ENCODE data around the gene GABRR3.

DNA sequence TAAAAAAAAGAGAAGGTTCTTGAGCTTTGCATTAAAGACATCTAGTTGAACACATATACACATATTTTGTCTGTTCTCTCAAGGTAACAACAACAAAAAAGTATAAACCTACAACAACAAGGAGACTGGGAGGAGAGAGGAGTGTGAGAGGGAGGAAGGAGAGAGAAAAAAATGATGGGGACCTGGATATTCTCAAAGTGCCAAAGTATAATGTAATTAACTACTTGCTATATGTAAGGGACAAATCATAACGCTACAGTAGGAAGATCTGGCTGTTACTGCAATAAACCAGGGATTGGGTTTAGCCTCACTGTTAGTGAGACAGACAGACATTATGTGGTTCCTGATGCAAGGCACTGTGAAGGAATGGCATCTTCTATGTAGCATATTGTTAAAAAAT, 14.2 kb upstream of the GABRR3 start:
- TF ChIP-seq, protein P1, sequence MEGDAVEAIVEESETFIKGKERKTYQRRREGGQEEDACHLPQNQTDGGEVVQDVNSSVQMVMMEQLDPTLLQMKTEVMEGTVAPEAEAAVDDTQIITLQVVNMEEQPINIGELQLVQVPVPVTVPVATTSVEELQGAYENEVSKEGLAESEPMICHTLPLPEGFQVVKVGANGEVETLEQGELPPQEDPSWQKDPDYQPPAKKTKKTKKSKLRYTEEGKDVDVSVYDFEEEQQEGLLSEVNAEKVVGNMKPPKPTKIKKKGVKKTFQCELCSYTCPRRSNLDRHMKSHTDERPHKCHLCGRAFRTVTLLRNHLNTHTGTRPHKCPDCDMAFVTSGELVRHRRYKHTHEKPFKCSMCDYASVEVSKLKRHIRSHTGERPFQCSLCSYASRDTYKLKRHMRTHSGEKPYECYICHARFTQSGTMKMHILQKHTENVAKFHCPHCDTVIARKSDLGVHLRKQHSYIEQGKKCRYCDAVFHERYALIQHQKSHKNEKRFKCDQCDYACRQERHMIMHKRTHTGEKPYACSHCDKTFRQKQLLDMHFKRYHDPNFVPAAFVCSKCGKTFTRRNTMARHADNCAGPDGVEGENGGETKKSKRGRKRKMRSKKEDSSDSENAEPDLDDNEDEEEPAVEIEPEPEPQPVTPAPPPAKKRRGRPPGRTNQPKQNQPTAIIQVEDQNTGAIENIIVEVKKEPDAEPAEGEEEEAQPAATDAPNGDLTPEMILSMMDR (IDR thresholded peaks at IDR 0.05; ENCODE audit: poor library complexity), result no peak
- no peak for TF ChIP-seq EZH2phosphoT487 (IDR thresholded peaks at IDR 0.05; ENCODE audit: low read depth, severe bottlenecking, unreplicated experiment)
